NT2/D1 (cell line): ENCODE measurements around the gene ASAP2.

ENCODE experiments used
- SUZ12 ChIP-seq: IDR thresholded peaks from 2 replicates; pipeline ENCODE4 v1.6.1; 2011; ENCODE audit not compliant: insufficient read length, insufficient read depth; ENCODE audit errors: extremely low read depth
- YY1 ChIP-seq: IDR thresholded peaks from 2 replicates; pipeline ENCODE4 v1.6.1; 2011; ENCODE audit not compliant: insufficient read length, insufficient read depth

GRCh38 chr2:9416267-9416961, 209.8 kb downstream of the ASAP2 start:
- no peak for TF ChIP-seq YY1
- TF ChIP-seq SUZ12, result no peak
